ENCODE data around the gene TSPEAR.
"Not testable (repeated sequence)": the region's sequence is repeated elsewhere in the genome, so short reads cannot be mapped to it uniquely, and the experiment has no call there.

Gene TSPEAR

DNA sequence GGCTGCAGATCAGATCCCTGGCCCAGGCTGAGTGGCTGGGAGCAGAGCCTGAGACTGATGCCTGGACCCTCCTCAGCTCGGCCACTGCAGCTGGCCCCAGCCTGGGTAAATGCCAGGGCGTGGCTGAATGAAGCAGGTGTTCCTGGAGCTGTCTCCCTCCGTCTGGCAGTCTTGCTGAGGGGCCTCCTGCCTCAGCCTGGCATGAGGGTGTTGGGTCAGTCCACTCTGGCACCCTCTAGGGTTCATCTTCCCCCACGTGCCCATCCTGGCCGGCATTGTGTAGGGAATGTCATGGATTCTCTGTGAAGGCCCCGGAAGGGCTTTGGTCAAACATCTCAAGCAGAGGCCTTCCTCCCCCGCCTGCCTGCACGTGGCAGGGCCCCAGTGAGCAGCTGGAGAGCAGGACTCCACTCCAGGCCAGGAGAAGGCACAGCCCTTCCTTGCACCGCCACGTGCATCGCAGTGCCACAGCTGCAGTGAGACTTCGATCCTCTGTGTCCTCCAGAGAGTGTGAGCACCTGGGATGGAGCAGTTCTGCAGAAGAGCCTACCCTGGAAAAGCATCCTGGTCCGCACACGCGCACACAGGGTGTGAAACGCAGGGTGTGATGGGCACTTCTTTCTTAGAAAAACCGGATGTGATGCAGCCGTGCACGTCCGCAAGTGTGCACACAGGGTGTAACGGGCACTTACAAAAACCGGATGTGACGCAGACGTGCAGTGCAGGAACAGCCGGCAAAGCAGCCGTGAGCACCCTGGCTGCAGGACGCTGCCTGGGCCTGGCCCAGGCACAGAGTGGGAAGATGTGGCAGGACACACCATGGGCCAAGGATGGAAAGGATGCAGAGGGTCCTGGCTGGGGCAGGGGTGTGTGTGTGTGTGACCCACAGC lies 142.5 kb downstream of the TSPEAR start:
- DNase-seq (ENCODE audit: low read depth) = no peak

DNA sequence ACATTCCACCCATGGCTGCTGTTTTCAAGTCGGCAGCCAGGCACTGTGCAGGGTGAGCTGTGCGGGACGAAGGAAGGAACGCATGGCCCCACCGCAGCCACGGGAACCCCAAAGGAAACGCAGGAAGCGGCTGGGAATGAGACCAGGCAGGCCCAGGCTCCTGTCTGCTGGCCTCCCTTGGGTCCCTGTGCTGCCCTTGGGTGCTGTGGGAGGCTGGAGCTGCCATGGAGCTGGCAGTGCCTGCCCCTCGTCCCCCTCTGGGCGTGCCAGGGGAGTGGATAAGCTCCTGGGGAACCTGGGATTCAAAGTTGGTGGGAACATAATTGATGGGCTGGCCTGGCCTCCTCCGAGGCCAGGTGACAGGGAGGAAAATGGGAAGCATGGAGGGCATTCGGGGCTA lies 143.1 kb downstream of the TSPEAR start:
- DNase-seq (ENCODE audit: low read depth) = no peak

DNA sequence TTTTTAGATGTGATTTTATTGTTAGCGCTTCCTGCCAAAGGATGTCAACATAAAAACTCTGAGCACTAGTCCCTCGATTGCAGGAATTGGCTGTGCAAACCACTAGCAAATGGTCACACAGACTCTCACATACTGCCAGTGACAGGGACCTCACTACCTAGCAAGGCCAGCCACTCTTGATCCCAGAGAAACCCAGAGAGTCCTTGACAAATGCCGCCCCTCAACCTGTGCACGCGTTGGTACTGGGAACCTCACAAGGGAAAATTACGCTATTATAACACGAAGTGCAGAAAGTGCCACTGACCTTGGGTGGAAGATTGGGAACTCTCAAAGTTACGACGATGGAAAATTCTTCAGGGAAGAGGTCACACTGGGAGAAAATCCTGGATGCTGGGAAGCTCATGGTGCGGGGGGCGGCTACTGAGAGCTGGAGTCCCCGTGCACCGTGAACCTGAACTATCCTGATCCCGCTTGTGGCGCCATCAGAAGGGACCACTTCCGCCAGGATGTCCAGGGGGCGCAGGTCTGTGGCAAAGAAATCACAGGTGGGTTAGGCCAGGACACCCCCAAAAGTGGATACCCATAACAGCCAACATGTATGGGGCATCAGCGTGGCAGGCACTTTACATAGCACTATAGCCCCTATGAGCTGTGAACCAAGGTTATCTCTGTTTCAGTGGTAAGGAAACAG lies 143.7 kb downstream of the TSPEAR start:
- DNase-seq (ENCODE audit: low read depth) = no peak

DNA sequence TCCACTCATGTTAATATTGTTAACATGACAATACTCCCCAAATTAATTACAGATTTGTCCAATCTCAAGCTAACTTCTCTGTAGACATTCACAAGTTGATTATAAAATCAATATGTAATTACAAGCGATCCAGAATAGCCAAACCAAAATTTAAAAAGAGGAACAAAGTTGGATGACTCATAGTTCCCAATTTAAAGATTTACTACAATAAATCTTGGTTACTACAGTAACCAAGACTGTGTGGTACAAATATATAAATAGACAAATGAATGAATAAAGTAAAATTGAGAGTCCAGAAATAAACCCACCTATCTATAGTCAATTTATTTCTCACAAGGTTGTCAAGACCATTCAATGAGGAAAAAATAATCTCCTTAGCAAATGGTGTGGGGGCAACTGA lies 145.0 kb downstream of the TSPEAR start:
- no peak for DNase-seq (ENCODE audit: low read depth)

DNA sequence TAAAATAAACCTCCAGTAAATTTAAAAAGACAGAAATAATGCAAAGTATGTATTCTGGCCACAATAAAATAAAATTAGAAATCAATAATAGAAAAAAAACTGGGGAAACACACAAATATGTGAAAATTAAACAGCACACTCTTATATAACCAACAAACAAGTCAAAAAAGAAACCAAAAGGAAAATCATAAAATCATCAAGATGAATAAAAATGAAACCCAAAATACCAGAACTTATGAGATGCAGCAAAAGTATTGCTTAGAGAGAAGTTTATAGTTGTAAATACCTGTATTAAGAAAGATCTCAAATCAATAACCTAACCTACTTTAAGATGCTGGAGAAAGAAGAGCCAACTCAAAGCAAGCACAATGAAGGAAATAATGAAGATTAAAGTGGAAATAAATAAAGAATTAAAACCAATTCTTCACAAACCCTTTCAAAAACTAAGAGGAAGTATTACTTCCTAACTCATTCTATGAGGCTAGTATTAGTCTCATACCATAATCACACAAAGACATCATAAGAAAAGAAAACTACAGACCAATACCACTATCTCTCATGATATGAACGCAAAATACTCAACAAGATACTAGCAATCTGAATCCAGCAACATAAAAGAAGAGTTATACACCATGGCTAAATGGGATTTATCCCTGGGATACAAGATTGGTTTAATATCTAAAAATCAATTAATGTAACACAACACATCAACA lies 146.3 kb downstream of the TSPEAR start:
- no peak for DNase-seq (ENCODE audit: low read depth)

DNA sequence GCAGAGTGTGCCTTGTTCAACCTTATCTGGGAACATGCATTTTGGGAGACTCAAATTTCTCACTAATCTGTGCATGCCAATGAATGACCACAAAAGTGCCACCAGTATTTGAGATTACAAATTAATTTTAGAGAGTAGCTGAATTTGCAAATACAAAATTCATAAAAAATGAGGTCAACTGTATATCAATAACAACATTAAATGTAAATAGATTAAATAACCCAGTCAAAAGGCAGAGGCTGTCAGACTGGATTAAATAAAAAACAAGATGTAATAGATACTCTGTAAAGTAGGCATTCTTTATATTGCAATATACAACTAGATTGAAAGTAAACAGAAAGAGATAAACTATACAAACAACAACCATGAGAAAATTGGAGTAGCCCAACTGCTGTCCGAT lies 147.3 kb downstream of the TSPEAR start:
- no peak for DNase-seq (ENCODE audit: low read depth)

DNA sequence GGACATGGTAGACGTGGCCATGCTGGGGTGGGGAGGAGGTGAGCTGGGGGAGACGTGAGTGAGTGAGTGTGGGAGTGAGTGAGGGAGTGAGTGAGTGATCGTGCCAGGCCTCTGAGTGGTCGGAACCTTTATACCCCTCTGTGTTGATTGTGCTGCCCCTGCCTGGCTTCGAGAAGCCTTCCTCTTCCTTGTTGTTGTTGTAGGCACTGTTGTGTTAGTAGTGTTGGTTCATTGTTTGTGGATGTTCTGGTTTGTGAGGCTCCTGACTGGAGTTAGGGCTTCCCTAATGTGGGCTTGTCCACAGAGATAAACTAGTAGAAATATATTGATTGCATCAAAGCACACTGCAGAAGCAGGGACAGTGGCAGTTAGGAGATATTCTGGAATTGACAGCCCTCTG lies 152.7 kb downstream of the TSPEAR start, which contains the start of gene KRTAP10-3:
Gene KRTAP10-3, minus strand, starts transcription at position 101 of the 400 bp plus-strand sequence. Its CDS starts 80 bp downstream, at position 21.
- DNase-seq (ENCODE audit: low read depth) = no peak

DNA sequence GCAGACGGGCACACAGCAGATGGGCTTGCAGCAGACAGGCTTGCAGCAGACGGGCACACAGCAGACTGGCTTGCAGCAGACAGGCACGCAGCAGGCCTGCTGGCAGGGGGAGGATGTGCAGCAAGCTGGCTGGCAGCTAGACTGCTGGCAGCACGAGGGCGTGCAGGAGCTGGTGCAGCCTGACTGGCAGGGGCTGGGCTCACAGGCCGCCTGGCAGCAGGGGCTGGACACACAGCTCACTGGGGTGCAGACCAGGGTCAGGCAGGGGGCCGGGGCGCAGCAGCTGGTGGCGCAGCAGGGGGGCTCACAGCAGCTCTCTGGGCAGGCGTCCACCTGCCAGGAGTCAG lies 153.1 kb downstream of the TSPEAR start:
- not testable (repeated sequence) for DNase-seq (ENCODE audit: low read depth)

DNA sequence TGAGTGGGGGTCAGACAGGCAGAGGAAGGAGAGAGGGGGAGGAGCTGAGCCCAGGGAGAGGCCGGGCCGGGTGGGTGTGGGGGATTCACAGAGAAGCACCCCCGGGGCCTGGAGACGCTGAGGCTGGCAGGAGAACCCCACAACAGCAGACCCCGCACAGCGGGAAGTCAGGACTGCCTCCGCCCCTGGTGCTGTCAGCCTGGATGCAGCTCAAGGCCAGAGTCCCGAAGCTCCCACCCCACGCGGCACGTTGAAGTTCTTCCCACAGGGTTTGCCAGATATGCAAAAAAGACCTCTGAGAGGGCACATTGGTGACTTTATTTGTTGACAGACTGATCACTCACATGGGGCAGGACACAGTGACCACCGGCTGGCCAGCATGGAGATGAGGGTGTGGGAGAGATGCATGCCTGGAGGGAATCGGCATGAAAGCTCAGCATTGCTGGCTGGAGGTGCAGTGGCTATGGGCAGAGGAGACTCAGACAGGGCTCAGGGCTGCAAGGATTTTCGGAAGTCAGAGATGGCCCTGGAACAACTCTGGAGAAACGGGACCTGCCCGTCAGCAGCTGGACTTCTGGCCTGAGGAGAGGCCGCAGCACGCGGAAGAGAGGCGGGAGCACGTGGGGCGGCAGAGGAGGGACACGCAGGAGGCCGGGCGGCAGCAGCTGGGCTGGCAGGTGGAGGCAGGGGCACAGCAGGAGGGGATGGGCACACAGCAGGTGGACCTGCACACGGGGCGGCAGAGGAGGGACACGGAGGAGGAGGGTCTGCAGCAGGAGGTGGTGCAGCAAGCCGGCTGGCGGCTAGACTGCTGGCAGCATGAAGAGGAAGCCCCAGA lies 153.7 kb downstream of the TSPEAR start:
- no peak for DNase-seq (ENCODE audit: low read depth)

DNA sequence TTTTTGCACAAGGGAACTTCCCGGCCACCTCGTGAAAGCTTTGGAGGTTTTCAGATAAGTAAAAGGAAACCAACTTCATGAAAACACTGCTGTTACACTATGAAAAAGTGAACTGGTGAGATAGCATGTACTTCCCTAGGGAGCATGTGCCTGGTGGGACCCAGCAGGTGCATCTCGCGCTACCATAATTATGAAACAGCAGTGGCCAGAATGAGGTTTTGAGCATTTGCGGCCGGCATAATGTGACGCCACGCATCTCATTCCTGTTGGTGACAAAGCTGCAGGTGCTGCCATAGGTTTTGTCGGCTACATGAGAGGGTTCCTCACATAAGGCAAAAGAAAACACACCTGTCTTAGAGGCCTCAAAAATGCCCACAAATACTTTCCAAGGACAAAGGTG lies 154.5 kb downstream of the TSPEAR start:
- no peak for DNase-seq (ENCODE audit: low read depth)

DNA sequence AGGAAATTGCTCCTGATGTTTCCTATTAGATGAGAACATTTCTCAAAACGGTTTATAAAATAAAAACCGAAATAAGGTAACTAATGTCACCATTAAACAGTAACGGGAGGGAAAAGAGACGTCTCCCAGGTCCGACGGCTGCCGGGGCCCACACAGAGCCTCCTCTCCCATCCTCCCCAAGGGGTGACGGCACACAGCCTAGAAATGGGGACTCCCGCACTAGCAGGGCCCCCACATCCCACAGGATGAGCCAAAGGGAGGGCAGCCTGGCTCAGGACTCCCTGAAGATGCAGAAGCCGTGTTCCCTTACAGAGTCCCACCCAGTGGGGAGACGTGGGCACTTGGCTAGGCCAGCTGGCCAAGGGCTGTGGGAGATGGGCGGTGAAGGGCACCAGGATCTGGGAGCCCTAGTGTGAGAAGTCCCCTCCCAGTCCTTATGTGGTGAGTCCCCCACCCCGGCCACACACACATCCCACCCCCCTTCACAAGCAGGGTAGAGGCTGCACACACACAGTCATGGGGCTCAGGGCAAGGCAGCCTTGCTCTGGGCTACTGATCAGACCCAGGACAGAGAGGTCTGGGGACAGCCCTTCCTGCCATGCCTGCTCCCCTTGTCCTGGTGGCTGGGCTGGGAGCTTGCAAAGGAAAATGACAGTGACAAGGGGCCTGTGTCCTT lies 156.0 kb downstream of the TSPEAR start:
- no peak for DNase-seq (ENCODE audit: low read depth)

DNA sequence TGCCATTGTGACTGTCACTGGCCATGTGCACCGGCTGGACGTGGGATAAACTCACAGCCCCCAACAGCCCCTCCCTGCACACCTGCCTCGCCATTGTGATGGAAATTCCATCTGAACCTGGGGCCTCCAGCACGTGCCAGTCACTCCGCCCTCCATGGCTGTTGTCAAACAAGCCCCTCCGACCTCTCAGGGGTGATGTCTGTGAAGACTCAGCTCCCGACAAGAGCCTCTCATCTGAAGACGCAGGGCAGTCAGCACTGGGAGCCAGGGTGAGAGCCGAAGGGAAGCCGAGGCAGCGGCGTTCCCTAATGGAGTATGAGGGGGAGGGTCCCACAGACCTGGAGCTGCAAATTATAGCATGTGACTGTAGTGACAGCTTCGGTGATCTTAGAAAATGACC lies 158.7 kb downstream of the TSPEAR start:
- DNase-seq (ENCODE audit: low read depth) = no peak

DNA sequence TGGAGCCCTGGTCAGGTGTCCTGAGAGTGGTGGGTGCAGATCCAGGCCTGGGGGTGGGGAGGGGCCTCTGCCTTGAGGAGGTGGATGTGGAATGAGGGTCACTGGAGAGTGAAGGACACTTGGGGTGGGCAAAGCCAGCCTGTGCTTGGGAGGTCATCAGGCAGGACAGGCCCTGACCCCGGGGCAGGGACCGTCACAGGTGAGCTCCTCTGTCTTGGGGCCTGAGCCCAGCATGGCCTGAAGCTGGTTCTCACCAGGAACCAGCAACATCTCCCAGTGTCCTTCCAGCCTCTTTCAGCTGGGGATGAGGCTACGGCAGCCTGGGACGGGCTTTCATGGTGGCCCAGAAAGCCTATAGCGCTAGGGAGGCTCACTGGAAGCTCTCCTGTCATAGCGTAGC lies 159.2 kb downstream of the TSPEAR start:
- no peak for DNase-seq (ENCODE audit: low read depth)

DNA sequence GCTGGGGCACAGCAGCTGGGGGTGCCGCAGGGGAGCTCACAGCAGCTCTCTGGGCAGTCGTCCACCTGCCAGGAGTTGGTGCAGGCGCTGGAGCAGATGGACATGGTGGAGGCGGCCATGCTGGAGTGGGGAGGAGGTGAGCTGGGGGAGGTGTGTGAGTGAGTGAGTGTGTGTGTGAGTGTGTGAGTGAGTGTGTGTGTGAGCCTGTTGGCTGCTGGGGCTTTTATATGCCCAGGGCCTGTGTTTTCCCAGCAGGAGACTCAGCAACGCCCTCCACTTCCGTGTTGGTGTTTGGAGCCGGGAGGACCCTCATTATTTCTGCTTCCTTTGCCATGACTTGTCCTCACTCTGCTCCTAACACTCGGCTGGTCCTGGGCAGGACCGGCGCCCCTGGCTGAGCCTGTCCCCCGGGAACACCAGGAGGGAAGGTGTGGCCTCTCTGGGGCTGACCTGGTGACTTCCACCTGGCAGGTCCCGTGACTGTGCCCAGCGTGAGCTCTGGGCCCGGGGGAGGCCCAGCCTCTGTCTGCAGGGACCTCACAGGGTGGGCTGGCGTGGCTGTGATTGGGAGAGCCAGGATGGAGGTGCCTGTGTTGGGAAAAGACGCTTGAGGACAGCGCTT lies 159.9 kb downstream of the TSPEAR start, which contains the start of gene KRTAP10-2:
Gene KRTAP10-2, minus strand, starts transcription at position 166 of the 622 bp plus-strand sequence. Its CDS starts 47 bp downstream, at position 119.
- no peak for DNase-seq (ENCODE audit: low read depth)

DNA sequence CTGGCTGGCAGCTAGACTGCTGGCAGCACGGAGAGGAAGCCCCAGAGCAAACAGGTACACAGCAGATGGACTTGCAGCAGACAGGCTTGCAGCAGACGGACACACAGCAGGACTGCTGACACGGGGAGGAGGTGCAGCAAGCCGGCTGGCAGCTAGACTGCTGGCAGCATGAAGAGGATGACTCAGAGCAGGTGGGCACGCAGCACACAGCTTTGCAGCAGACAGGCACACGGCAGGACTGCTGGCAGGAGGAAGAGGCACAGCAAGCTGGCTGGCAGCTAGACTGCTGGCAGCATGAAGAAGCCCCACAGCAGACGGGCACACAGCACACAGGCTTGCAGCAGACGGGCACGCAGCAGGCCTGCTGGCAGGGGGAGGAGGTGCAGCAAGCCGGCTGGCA lies 160.6 kb downstream of the TSPEAR start:
- DNase-seq (ENCODE audit: low read depth) = no peak

DNA sequence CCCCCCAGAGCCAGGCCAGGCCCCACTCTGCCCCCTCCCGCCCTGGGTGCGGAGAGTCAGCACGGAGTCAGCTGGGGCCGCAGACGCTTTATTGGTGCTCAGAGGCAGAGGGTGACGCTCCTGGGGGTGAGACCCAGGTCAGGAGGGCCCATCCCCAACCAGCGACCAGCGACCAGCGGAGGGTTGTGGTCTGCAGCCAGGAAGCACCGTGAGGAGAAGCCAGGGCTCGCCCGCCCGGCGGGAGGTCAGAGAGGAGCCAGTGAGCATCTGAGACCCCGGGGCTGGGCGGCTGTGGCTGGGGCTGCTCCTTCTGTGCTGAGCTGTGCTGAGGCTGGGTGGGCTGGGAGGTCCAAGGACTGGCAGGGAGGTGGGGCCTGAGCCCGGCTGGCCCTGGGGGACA lies 161.1 kb downstream of the TSPEAR start:
- DNase-seq (ENCODE audit: low read depth) = not testable (repeated sequence)

DNA sequence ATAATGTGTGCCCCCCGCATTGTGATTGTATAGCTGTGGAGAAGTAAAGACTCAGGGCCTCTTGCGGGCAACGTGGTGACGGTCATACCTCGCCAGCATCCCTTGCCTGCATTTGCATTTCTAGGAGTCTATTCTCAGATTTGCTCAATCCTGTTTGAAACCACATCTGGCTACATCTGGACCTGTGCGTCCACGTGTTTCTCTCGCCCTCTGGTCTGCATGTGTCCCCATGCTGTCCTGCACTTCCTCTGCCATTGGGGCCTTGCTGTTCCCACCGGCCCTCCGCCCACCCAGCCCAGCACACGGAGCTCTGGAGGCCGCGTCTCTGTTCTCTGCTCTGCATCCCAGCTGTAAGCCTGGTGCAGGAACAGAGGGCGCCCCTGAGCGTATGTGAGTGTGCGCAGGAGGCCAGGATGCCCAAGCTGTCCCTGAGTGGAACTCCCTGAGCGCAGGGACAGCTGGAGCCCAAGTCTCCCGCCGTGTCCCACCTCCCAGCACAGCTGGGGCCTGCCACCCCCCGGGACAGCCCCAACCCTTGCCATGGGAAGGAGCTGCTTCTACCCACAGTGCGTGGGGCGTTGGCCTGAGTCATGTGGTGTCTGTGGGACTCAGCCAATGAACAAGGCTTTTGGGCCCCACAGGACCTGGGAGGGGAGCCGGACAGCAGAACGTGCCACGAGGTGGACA lies 161.7 kb downstream of the TSPEAR start:
- no peak for DNase-seq (ENCODE audit: low read depth)

DNA sequence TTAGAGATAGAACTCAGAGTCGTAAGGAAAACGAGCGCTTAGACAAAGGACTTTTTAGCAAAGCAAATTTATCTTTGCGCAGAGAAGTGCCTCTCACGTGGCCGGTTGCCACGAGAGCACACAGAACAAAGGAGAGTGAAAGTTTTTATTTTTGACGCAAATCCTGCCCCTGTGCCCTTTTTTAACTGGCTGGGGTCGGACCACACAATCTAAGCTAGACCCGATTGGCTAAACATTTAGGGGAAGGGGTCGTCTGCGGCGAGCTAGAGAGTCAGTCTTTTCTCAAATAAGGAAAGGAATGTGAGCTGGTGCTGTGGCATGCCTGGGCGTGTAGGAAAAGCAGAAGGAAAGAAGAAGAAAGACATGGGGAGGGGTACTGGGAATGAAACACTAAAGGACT lies 162.4 kb downstream of the TSPEAR start:
- DNase-seq (ENCODE audit: low read depth) = no peak

DNA sequence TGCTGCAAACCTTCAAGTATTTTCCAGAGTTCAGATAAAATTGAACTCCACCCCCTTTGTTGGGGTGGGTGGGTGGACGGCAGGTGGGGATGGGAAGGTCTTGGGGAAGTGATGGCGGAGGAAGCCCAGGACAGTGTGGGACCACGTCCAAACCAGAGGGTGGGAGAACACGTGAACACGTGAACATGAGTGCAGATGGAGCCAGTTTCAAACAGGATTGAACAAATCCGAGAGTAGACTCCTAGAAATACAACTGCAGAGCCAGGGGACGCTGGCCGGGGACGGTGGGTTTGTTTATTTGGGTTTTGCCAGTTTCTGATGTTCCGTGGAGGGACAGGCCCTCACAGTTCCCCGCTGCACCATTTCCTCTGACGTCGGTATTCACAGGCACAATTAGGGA lies 163.0 kb downstream of the TSPEAR start:
- no peak for DNase-seq (ENCODE audit: low read depth)
